HUES48 (cell line): ENCODE results near the gene DNAJA1.
"Not testable (repeated sequence)": the region's sequence is repeated elsewhere in the genome, so short reads cannot be mapped to it uniquely, and the experiment has no call there.

Source experiments
- H3K27ac ChIP-seq: one replicate; pipeline ENCODE4 v1.7.0; 2013; ENCODE audit warnings: low read depth, low read length, inconsistent platforms
- H3K27me3 ChIP-seq: 2 replicates; pipeline ENCODE4 v1.6.1; 2013; ENCODE audit warnings: mild to moderate bottlenecking, low read length; ENCODE audit not compliant: control insufficient read depth, insufficient read depth
- H3K36me3 ChIP-seq: 2 replicates; pipeline ENCODE4 v1.6.1; 2013; ENCODE audit warnings: low read length; ENCODE audit not compliant: control insufficient read depth, insufficient read depth
- H3K4me1 ChIP-seq: 2 replicates; pipeline ENCODE4 v1.6.1; 2013; ENCODE audit warnings: mild to moderate bottlenecking, low read length; ENCODE audit not compliant: control insufficient read depth, insufficient read depth
- H3K4me3 ChIP-seq: 2 replicates; pipeline ENCODE4 v1.5.1; 2013; ENCODE audit warnings: mild to moderate bottlenecking, low read depth, low read length
- H3K9ac ChIP-seq: 2 replicates; pipeline ENCODE4 v1.6.1; 2013; ENCODE audit warnings: mild to moderate bottlenecking, low read depth, low read length, moderate library complexity
- H3K9me3 ChIP-seq: 2 replicates; pipeline ENCODE4 v1.6.1; 2013; ENCODE audit warnings: low read length; ENCODE audit not compliant: control insufficient read depth, insufficient read depth

The DNAJA1 gene

GRCh38 chr9:33024966-33025571 is at the start of gene DNAJA1:
TSS of gene DNAJA1 (plus strand) at chr9:33025273. CDS start at chr9:33026485, 1,212 bp downstream.
- Histone ChIP-seq H3K4me3 (peak within 1 kb of the TSS; percentile 99), H3K27me3 (no peaks in the 10 kb centered on the region), H3K9ac (peak within 1 kb of the TSS; percentile 97), H3K9me3 (no peaks in the 10 kb centered on the region), H3K4me1 (peaks cover 8% of the 10 kb centered on the region; the same call in 1 of the 2 replicates), H3K27ac (peak within 1 kb of the TSS; percentile 98), H3K36me3 (peaks cover 53% of the 10 kb centered on the region)

- Histone ChIP-seq H3K36me3 (peaks cover 53% of the 10 kb centered on the region), H3K27me3 (no peaks in the 10 kb centered on the region), H3K27ac (no peak overlapping the region), H3K9ac (no peak overlapping the region), H3K4me1 (no peaks in the 10 kb centered on the region), H3K4me3 (no peak overlapping the region), H3K9me3 (no peaks in the 10 kb centered on the region)
Observed at GRCh38 chr9:32978051-32978450, 47.0 kb upstream of the DNAJA1 start.

GRCh38 chr9:32986971-32987370 is 38.1 kb upstream of the DNAJA1 start:
- Histone ChIP-seq H3K9me3 (no peaks in the 10 kb centered on the region), H3K27me3 (no peaks in the 10 kb centered on the region), H3K27ac (no peak overlapping the region), H3K4me3 (no peak overlapping the region), H3K9ac (no peak overlapping the region), H3K4me1 (no peaks in the 10 kb centered on the region), H3K36me3 (peaks cover 73% of the 10 kb centered on the region)

- no peaks in the 10 kb centered on the region for H3K4me1 ChIP-seq
- peaks cover 47% of the 10 kb centered on the region for H3K36me3 ChIP-seq
- H3K27ac ChIP-seq, result no peak overlapping the region
- no peak overlapping the region for H3K9ac ChIP-seq
- H3K4me3 ChIP-seq, result no peak overlapping the region
- no peaks in the 10 kb centered on the region for H3K9me3 ChIP-seq
- no peaks in the 10 kb centered on the region for H3K27me3 ChIP-seq
Observed at GRCh38 chr9:32989660-32990059, 35.4 kb upstream of the DNAJA1 start.

GRCh38 chr9:32991897-32992594 is 33.0 kb upstream of the DNAJA1 start:
- Histone ChIP-seq H3K27me3 (no peaks in the 10 kb centered on the region), H3K4me3 (no peak overlapping the region), H3K9me3 (no peaks in the 10 kb centered on the region), H3K9ac (no peak overlapping the region), H3K4me1 (no peaks in the 10 kb centered on the region), H3K36me3 (peaks cover 42% of the 10 kb centered on the region), H3K27ac (no peak overlapping the region)

GRCh38 chr9:32992595-32993238 is 32.4 kb upstream of the DNAJA1 start:
- Histone ChIP-seq H3K36me3 (peaks cover 39% of the 10 kb centered on the region), H3K27ac (no peak overlapping the region), H3K9me3 (no peaks in the 10 kb centered on the region), H3K4me1 (no peaks in the 10 kb centered on the region), H3K9ac (no peak overlapping the region), H3K4me3 (no peak overlapping the region), H3K27me3 (no peaks in the 10 kb centered on the region)

GRCh38 chr9:33000682-33001055 is 24.4 kb upstream of the DNAJA1 start:
- peak overlapping the region; percentile 93 for H3K27ac ChIP-seq
- not testable (repeated sequence) for H3K9me3 ChIP-seq, H3K27me3 ChIP-seq, H3K4me1 ChIP-seq
- peak overlapping the region; percentile 76 for H3K4me3 ChIP-seq
- peaks cover 20% of the 10 kb centered on the region for H3K36me3 ChIP-seq
- H3K9ac ChIP-seq, result peak overlapping the region; percentile 88

GRCh38 chr9:33005335-33005734 is 19.7 kb upstream of the DNAJA1 start:
- H3K4me1 ChIP-seq, H3K4me3 ChIP-seq, H3K9me3 ChIP-seq, H3K27ac ChIP-seq, H3K9ac ChIP-seq, H3K36me3 ChIP-seq, H3K27me3 ChIP-seq: not testable (repeated sequence)

GRCh38 chr9:33007755-33008154 is 17.3 kb upstream of the DNAJA1 start:
- no peaks in the 10 kb centered on the region for H3K9me3 ChIP-seq

GRCh38 chr9:33011831-33012230 is 13.2 kb upstream of the DNAJA1 start:
- Histone ChIP-seq H3K9ac (no peak overlapping the region), H3K27me3 (no peaks in the 10 kb centered on the region), H3K36me3 (peaks cover 3% of the 10 kb centered on the region; the same call in 1 of the 2 replicates), H3K9me3 (no peaks in the 10 kb centered on the region), H3K4me3 (no peak overlapping the region), H3K4me1 (peaks cover 14% of the 10 kb centered on the region), H3K27ac (no peak overlapping the region)

More at GRCh38 chr9:33007755-33008154, 17.3 kb upstream of the DNAJA1 start:
- no peaks in the 10 kb centered on the region for H3K27me3 ChIP-seq
- H3K4me1 ChIP-seq, result no peaks in the 10 kb centered on the region
- H3K9ac ChIP-seq, result no peak overlapping the region
- no peak overlapping the region for H3K27ac ChIP-seq
- no peaks in the 10 kb centered on the region for H3K36me3 ChIP-seq
- no peak overlapping the region for H3K4me3 ChIP-seq
